H1 (cell line): ENCODE data around the gene SLC2A10. TPM values are rescaled to one million over a fixed set of nuclear protein-coding genes. Genes with fewer than 3 reads are reported as not detected.

Experiments used
- CTCF ChIA-PET: fragments of 300-600 bp; sonication (Branson Sonifier 250); formaldehyde crosslinking; loops from one replicate; lab custom pipeline; 2021; ENCODE audit not compliant: partially characterized antibody; lab: Charles Lee
- POLR2A ChIA-PET: fragments of 300-600 bp; sonication (Branson Sonifier 250); formaldehyde crosslinking; loops from one replicate; lab custom pipeline; 2021; ENCODE audit warnings: inconsistent platforms; ENCODE audit not compliant: partially characterized antibody; lab: Charles Lee
- DNase-seq, 2 experiments: peaks; one replicate each; pipeline versions ENCODE4 v3.0.0 to v3.0.0-alpha.2; 2010 to 2022; ENCODE audit warnings: low spot score in 2 of 2, low read depth in 1 of 2, mixed read lengths in 1 of 2
- FAIRE-seq: peaks from 2 replicates; lab custom pipeline; 2011; peaks lifted over from hg19 to GRCh38; lab: Jason Lieb, UNC
- H2AFZ ChIP-seq: 2 replicates; pipeline ENCODE4 v1.8.1; 2012; ENCODE audit warnings: low read length, inconsistent platforms
- H2AK5ac ChIP-seq: 2 replicates; pipeline ENCODE4 v1.6.1; 2013; ENCODE audit warnings: low read depth, low read length
- H2BK120ac ChIP-seq: replicated peaks from 2 replicates; pipeline ENCODE3; 2013; ENCODE audit warnings: low read depth, low read length, inconsistent platforms
- H2BK12ac ChIP-seq: 2 replicates; pipeline ENCODE4 v1.6.1; 2013; ENCODE audit warnings: low read depth, low read length
- H2BK15ac ChIP-seq: 2 replicates; pipeline ENCODE4 v1.6.1; 2013; ENCODE audit warnings: low read length
- H2BK20ac ChIP-seq: 2 replicates; pipeline ENCODE4 v1.6.1; 2013; ENCODE audit warnings: low read length
- H2BK5ac ChIP-seq: 2 replicates; pipeline ENCODE4 v1.6.1; 2013; ENCODE audit warnings: low read depth, low read length
- H3K14ac ChIP-seq: 2 replicates; pipeline ENCODE4 v1.6.1; 2013; ENCODE audit warnings: inconsistent platforms; ENCODE audit not compliant: insufficient read length
- H3K18ac ChIP-seq: 2 replicates; pipeline ENCODE4 v1.6.1; 2013; ENCODE audit warnings: low read length; ENCODE audit errors: extremely low read depth
- H3K23ac ChIP-seq: 2 replicates; pipeline ENCODE4 v1.6.1; 2013; ENCODE audit warnings: inconsistent platforms; ENCODE audit not compliant: insufficient read length
- H3K23me2 ChIP-seq: 2 replicates; pipeline ENCODE4 v1.6.1; 2013; ENCODE audit warnings: low read depth, low read length
- H3K27ac ChIP-seq: 2 replicates; pipeline ENCODE4 v1.6.1; 2011; ENCODE audit warnings: low read depth, low read length, inconsistent platforms
- H3K27me3 ChIP-seq, 4 experiments: replicated peaks in 1 of 4; 1 replicate in 1 of 4; 2 replicates in 3 of 4; pipeline versions ENCODE4 v1.6.1 to v1.8.1; 2011 to 2013; ENCODE audit warnings: low read length in 3 of 4, mild to moderate bottlenecking in 3 of 4, inconsistent platforms in 2 of 4, mixed read lengths in 2 of 4, moderate library complexity in 1 of 4; ENCODE audit not compliant: control insufficient read depth in 3 of 4, insufficient read depth in 3 of 4; ENCODE audit errors: extremely low read depth in 1 of 4
- H3K36me3 ChIP-seq, 4 experiments: 2 replicates each; pipeline versions ENCODE4 v1.6.1 to v1.8.1; 2011 to 2013; ENCODE audit warnings: mild to moderate bottlenecking in 4 of 4, low read length in 3 of 4, moderate library complexity in 2 of 4, control low read depth in 1 of 4, inconsistent platforms in 1 of 4; ENCODE audit not compliant: insufficient read depth in 4 of 4, control insufficient read depth in 2 of 4
- H3K4ac ChIP-seq: replicated peaks from 2 replicates; pipeline ENCODE3; 2013; ENCODE audit warnings: low read length, low read depth, mixed read lengths, inconsistent platforms; ENCODE audit not compliant: insufficient read length
- H3K4me1 ChIP-seq, 4 experiments: replicated peaks in 1 of 4; 1 replicate in 1 of 4; 2 replicates in 3 of 4; pipeline versions ENCODE4 v1.6.1 to v1.8.1; 2011 to 2013; ENCODE audit warnings: low read length in 3 of 4, inconsistent platforms in 2 of 4, mixed read lengths in 1 of 4; ENCODE audit not compliant: insufficient read depth in 4 of 4, control insufficient read depth in 3 of 4
- H3K4me2 ChIP-seq, 2 experiments: 2 replicates each; pipeline versions ENCODE4 v1.6.1 to v1.8.1; 2011 to 2013; ENCODE audit warnings: low read depth in 2 of 2, low read length in 2 of 2, control low read depth in 1 of 2, inconsistent platforms in 1 of 2, mild to moderate bottlenecking in 1 of 2; ENCODE audit not compliant: insufficient read depth in 1 of 2
- H3K4me3 ChIP-seq, 4 experiments: fragments of 200-600, 300-600 bp in 1 of 4; sonication (generic), shearing (Covaris generic), sonication (Bioruptor Twin) in 1 of 4; 2 replicates each; pipeline versions ENCODE4 v1.5.1 to v1.8.1; 2011 to 2016; ENCODE audit warnings: low read length in 4 of 4, low read depth in 3 of 4, control low read depth in 2 of 4, inconsistent platforms in 2 of 4, mild to moderate bottlenecking in 2 of 4, mixed read lengths in 1 of 4, moderate library complexity in 1 of 4; ENCODE audit not compliant: insufficient read depth in 2 of 4; ENCODE audit errors: extremely low read depth in 1 of 4
- H3K56ac ChIP-seq: replicated peaks from 2 replicates; pipeline ENCODE3; 2013; ENCODE audit warnings: low read depth, mild to moderate bottlenecking, mixed read lengths, low read length, inconsistent platforms; ENCODE audit not compliant: insufficient read length
- H3K79me1 ChIP-seq: 2 replicates; pipeline ENCODE4 v1.6.1; 2013; ENCODE audit warnings: low read depth, low read length, control low read depth
- H3K79me2 ChIP-seq, 2 experiments: 2 replicates each; pipeline versions ENCODE4 v1.6.1 to v1.8.1; 2012 to 2013; ENCODE audit warnings: low read length in 2 of 2, mild to moderate bottlenecking in 2 of 2, inconsistent platforms in 1 of 2; ENCODE audit not compliant: insufficient read depth in 2 of 2, control insufficient read depth in 1 of 2
- H3K9ac ChIP-seq, 4 experiments: replicated peaks in 1 of 4; 1 replicate in 1 of 4; 2 replicates in 3 of 4; pipeline versions ENCODE4 v1.6.1 to v1.8.1; 2011 to 2013; ENCODE audit warnings: low read depth in 3 of 4, low read length in 3 of 4, control low read depth in 2 of 4, mild to moderate bottlenecking in 2 of 4, moderate library complexity in 2 of 4, inconsistent platforms in 1 of 4; ENCODE audit errors: extremely low read depth in 1 of 4
- H3K9me3 ChIP-seq, 2 experiments: 2 replicates each; pipeline versions ENCODE4 v1.6.1 to v1.8.1; 2012 to 2013; ENCODE audit warnings: mild to moderate bottlenecking in 2 of 2, moderate library complexity in 2 of 2, control low read depth in 1 of 2, inconsistent platforms in 1 of 2, low read depth in 1 of 2, low read length in 1 of 2, mixed read lengths in 1 of 2; ENCODE audit not compliant: insufficient read depth in 2 of 2
- H4K20me1 ChIP-seq, 2 experiments: replicated peaks in 1 of 2; 2 replicates each; pipeline versions ENCODE3 to v1.8.1; 2011 to 2013; ENCODE audit warnings: inconsistent platforms in 2 of 2, low read length in 2 of 2, mild to moderate bottlenecking in 1 of 2; ENCODE audit not compliant: insufficient read depth in 2 of 2, control insufficient read depth in 1 of 2
- H4K5ac ChIP-seq: 2 replicates; pipeline ENCODE4 v1.6.1; 2013; ENCODE audit warnings: low read length, low read depth, mixed read lengths, inconsistent platforms; ENCODE audit not compliant: insufficient read length
- H4K8ac ChIP-seq: 2 replicates; pipeline ENCODE4 v1.8.0; 2013; ENCODE audit warnings: mild to moderate bottlenecking, moderate library complexity, low read length, inconsistent platforms; ENCODE audit not compliant: insufficient read depth; ENCODE audit errors: extremely low read depth
- H4K91ac ChIP-seq: replicated peaks from 2 replicates; pipeline ENCODE3; 2013; ENCODE audit warnings: low read length, mixed read lengths, inconsistent platforms; ENCODE audit not compliant: insufficient read length
- BACH1 ChIP-seq: IDR thresholded peaks from 2 replicates; pipeline ENCODE4 v1.6.1; 2012; ENCODE audit warnings: low read length, improper control_type of control experiment
- CBX8 ChIP-seq: fragments of 300-800, 300-1000 bp; sonication (generic); IDR thresholded peaks from 2 replicates; pipeline ENCODE4 v1.7.1; 2016; ENCODE audit warnings: low read depth, low read length, borderline replicate concordance
- FOSL1 ChIP-seq: IDR thresholded peaks from 2 replicates; pipeline ENCODE4 v1.6.1; 2011; ENCODE audit warnings: mild to moderate bottlenecking, low read depth, low read length, moderate library complexity; ENCODE audit not compliant: insufficient read depth
- JUN ChIP-seq: IDR thresholded peaks from 2 replicates; pipeline ENCODE4 v1.6.1; 2011; ENCODE audit warnings: low read depth, mild to moderate bottlenecking, improper control_type of control experiment, low read length
- KDM1A ChIP-seq: fragments of 200-600, 300-600 bp; sonication (generic); IDR thresholded peaks from 2 replicates; pipeline ENCODE4 v1.7.1; 2016; ENCODE audit warnings: mild to moderate bottlenecking, low read length, borderline replicate concordance
- KDM5A ChIP-seq: fragments of 200-600 bp; IDR thresholded peaks from 2 replicates; pipeline ENCODE4 v1.7.1; 2012; ENCODE audit warnings: mild to moderate bottlenecking, low read length, inconsistent platforms, mixed read lengths
- MAX ChIP-seq: IDR thresholded peaks from 2 replicates; pipeline ENCODE4 v1.6.1; 2012; ENCODE audit warnings: inconsistent platforms
- POLR2A ChIP-seq, 2 experiments: IDR thresholded peaks; 1 replicate in 1 of 2; 2 replicates in 1 of 2; pipeline ENCODE4 v1.6.1; 2011; ENCODE audit warnings: low read depth in 2 of 2, low read length in 2 of 2, mild to moderate bottlenecking in 2 of 2; ENCODE audit errors: control extremely low read depth in 1 of 2
- POU5F1 ChIP-seq: IDR thresholded peaks from 2 replicates; pipeline ENCODE4 v1.6.1; 2011; ENCODE audit warnings: low read depth, mild to moderate bottlenecking, low read length, moderate library complexity
- RBBP5 ChIP-seq: IDR thresholded peaks from 2 replicates; pipeline ENCODE4 v1.7.1; 2012; ENCODE audit warnings: low read depth, mild to moderate bottlenecking, inconsistent platforms, low read length, moderate library complexity, borderline replicate concordance
- SIN3A ChIP-seq, 2 experiments: IDR thresholded peaks in 1 of 2; conservative IDR thresholded peaks in 1 of 2; 2 replicates each; pipeline ENCODE4 v1.6.1; 2011 to 2012; ENCODE audit warnings: low read length in 2 of 2, improper control_type of control experiment in 1 of 2, low read depth in 1 of 2, mild to moderate bottlenecking in 1 of 2
- TAF1 ChIP-seq: IDR thresholded peaks from 2 replicates; pipeline ENCODE4 v1.6.1; 2011; ENCODE audit warnings: mild to moderate bottlenecking, low read depth, low read length
- TBP ChIP-seq: IDR thresholded peaks from 2 replicates; pipeline ENCODE4 v1.6.1; 2011; ENCODE audit warnings: low read depth, low read length, improper control_type of control experiment
- USF2 ChIP-seq: IDR thresholded peaks from 2 replicates; pipeline ENCODE4 v1.6.1; 2011; ENCODE audit warnings: low read length, improper control_type of control experiment
- WGBS, 2 experiments: shearing (Covaris generic) in 1 of 2; methylation state at CpG; one replicate each; pipeline versions ENCODE4 v1.1.6 to v1.1.7; 2013 to 2015; ENCODE audit warnings: low lambda C conversion rate in 2 of 2, mixed read lengths in 2 of 2, inconsistent platforms in 1 of 2, low coverage in 1 of 2, missing lambda C conversion rate in 1 of 2; ENCODE audit not compliant: insufficient replicate concordance in 2 of 2, insufficient coverage in 1 of 2, insufficient read length in 1 of 2; ENCODE audit errors: extremely low coverage in 1 of 2, missing lambda C conversion rate in 1 of 2; 5-methylcytosine and 5-hydroxymethylcytosine counted together
- polyA plus RNA-seq, 7 experiments: library from polyadenylated mRNA; depleted of rRNA in 3 of 7; stranded (reverse) in 5 of 7; unstranded in 2 of 7; fragments of >200 nt in 5 of 7; fragments of 200-250 nt in 2 of 7; gene quantifications; 1 replicate in 5 of 7; 2 replicates in 1 of 7; 4 replicates in 1 of 7; pipeline versions ENCODE4 v1.2.1 to v1.2.3, GENCODE V29; 2011 to 2013; ENCODE audit warnings: missing spikeins in 2 of 7, mixed read lengths in 2 of 7
- total RNA-seq: library from RNA; stranded (reverse); fragmentation: NEBNext Ultra II Directional; extraction: Animal tissue kit (Norgen Biotek cat#: 25700); gene quantifications from 2 replicates; pipeline ENCODE4 v1.2.1, GENCODE V29; 2021

SLC2A10 gene
- total and polyA plus RNA-seq, 2 of the 8 experiments (the other 6 are each of a cell fraction or from before 2014, with no cell fraction given), result 9.0 to 9.7 TPM

- ChIA-PET CTCF (interaction anchor here (1.8 kb wide), 1 partner anchor 9 kb away, joined by 5 read pairs; no protein-coding TSS in a partner anchor), POLR2A (no interaction called here)
- Histone ChIP-seq H3K27me3 (no peaks in the 10 kb centered on the region), H2BK12ac (no peak overlapping the region), H3K79me2 (no peaks in the 10 kb centered on the region), H2AK5ac (no peak overlapping the region), H2BK120ac (no peak overlapping the region), H2BK20ac (no peak overlapping the region), H3K23me2 (no peaks in the 10 kb centered on the region; the same call in 1 of the 2 replicates), H4K5ac (no peak overlapping the region), H3K4me3 (no peak overlapping the region), H3K14ac (no peak overlapping the region), H3K4me2 (no peak overlapping the region), H2BK15ac (no peak overlapping the region), H3K4me1 (peaks cover 0 to 10% (median 7%) of the 10 kb centered on the region in 4 experiments; a peak in 4 of 7 replicates), H4K20me1 (no peaks in the 10 kb centered on the region), H4K8ac (no peak overlapping the region), H3K79me1 (no peaks in the 10 kb centered on the region), H3K23ac (no peak overlapping the region), H2AFZ (no peak overlapping the region), H3K18ac (no peak overlapping the region), H3K27ac (no peak overlapping the region), H3K36me3 (no peaks in the 10 kb centered on the region), H4K91ac (no peak overlapping the region), H3K9ac (no peak overlapping the region), H3K9me3 (no peaks in the 10 kb centered on the region), H3K56ac (no peak overlapping the region), H2BK5ac (no peak overlapping the region), H3K4ac (no peak overlapping the region)
- WGBS, 2 experiments, result 94% methylated on average over 2 of the region's 2 CpGs; no CpG with 5 or more reads in 1 of the 2 experiments
- FAIRE-seq (no peak), DNase-seq (no peak)
- TF ChIP-seq MAX (no peak), KDM1A (no peak), POU5F1 (no peak), POLR2A (IDR thresholded peaks at IDR 0.05; ENCODE audit: control extremely low read depth in 1 of 2, low read depth in 2 of 2, low read length in 2 of 2) (no peak), CBX8 (no peak), TAF1 (no peak), FOSL1 (no peak), KDM5A (no peak), RBBP5 (no peak), TBP (no peak), USF2 (no peak), JUN (no peak), BACH1 (no peak), SIN3A (conservative IDR thresholded peaks at IDR 0.05 in 1 of 2, IDR thresholded peaks at IDR 0.05 in 1 of 2; ENCODE audit: low read depth in 1 of 2, low read length in 2 of 2) (no peak)
Measured at GRCh38 chr20:46698788-46699187, 10.7 kb upstream of the SLC2A10 start.
